Liver (tissue), 9 donors: ENCODE results near the gene IFIT1. TPM values are rescaled to one million over a fixed set of nuclear protein-coding genes. Genes with fewer than 3 reads are reported as not detected.

ENCODE experiments used
- DNase-seq: peaks from one replicate; pipeline ENCODE4 v3.0.0-alpha.2; 2017; ENCODE audit warnings: low spot score
- H3K27ac ChIP-seq, 2 donors: one replicate each; pipeline ENCODE4 v1.7.0; 2013; ENCODE audit warnings: inconsistent platforms in 2 of 2, low read length in 2 of 2, control low read depth in 1 of 2, low read depth in 1 of 2, mild to moderate bottlenecking in 1 of 2
- H3K27me3 ChIP-seq, 4 donors: one replicate each; pipeline versions ENCODE4 v1.6.1 to v1.7.0; 2013; ENCODE audit warnings: low read length in 3 of 4, inconsistent platforms in 1 of 4, mild to moderate bottlenecking in 1 of 4, moderate library complexity in 1 of 4; ENCODE audit not compliant: control insufficient read depth in 4 of 4, insufficient read depth in 4 of 4
- H3K36me3 ChIP-seq, 4 donors: one replicate each; pipeline versions ENCODE4 v1.6.1 to v1.7.0; 2013; ENCODE audit warnings: low read length in 3 of 4, mild to moderate bottlenecking in 3 of 4, low read depth in 1 of 4, moderate library complexity in 1 of 4; ENCODE audit not compliant: control insufficient read depth in 4 of 4, insufficient read depth in 3 of 4
- H3K4me1 ChIP-seq, 4 donors: one replicate each; pipeline versions ENCODE4 v1.6.1 to v1.7.0; 2013; ENCODE audit warnings: low read length in 3 of 4, mild to moderate bottlenecking in 3 of 4, moderate library complexity in 1 of 4; ENCODE audit not compliant: control insufficient read depth in 4 of 4, insufficient read depth in 4 of 4
- H3K4me3 ChIP-seq, 3 donors: one replicate each; pipeline versions ENCODE4 v1.6.1 to v1.7.0; 2013; ENCODE audit warnings: low read length in 3 of 3, control low read depth in 1 of 3, low read depth in 1 of 3, mild to moderate bottlenecking in 1 of 3
- H3K9ac ChIP-seq, 2 donors: one replicate each; pipeline ENCODE4 v1.7.0; 2013; ENCODE audit warnings: low read length in 2 of 2, mild to moderate bottlenecking in 2 of 2, moderate library complexity in 2 of 2, control low read depth in 1 of 2, low read depth in 1 of 2
- H3K9me3 ChIP-seq, 4 donors: one replicate each; pipeline versions ENCODE4 v1.6.1 to v1.7.0; 2013; ENCODE audit warnings: low read length in 3 of 4; ENCODE audit not compliant: control insufficient read depth in 4 of 4
- FOXA1 ChIP-seq: IDR thresholded peaks from 2 replicates; pipeline ENCODE4 v1.6.1; 2016; ENCODE audit warnings: antibody characterized with exemption
- FOXA2 ChIP-seq: IDR thresholded peaks from 2 replicates; pipeline ENCODE4 v1.6.1; 2016; ENCODE audit warnings: antibody characterized with exemption
- GABPA ChIP-seq, 2 donors: IDR thresholded peaks in 1 of 2; conservative IDR thresholded peaks in 1 of 2; 2 replicates each; pipeline ENCODE4 v1.6.1; 2016; ENCODE audit warnings: antibody characterized with exemption in 2 of 2, mild to moderate bottlenecking in 1 of 2, moderate library complexity in 1 of 2
- HNF4A ChIP-seq, 2 donors: conservative IDR thresholded peaks; 2 replicates each; pipeline ENCODE4 v1.6.1; 2016; ENCODE audit warnings: antibody characterized with exemption in 2 of 2, mild to moderate bottlenecking in 2 of 2
- HNF4G ChIP-seq: IDR thresholded peaks from 2 replicates; pipeline ENCODE4 v1.6.1; 2016; ENCODE audit warnings: antibody characterized with exemption
- JUND ChIP-seq, 2 donors: IDR thresholded peaks; 2 replicates each; pipeline ENCODE4 v1.6.1; 2016; ENCODE audit warnings: antibody characterized with exemption in 2 of 2
- NR2F2 ChIP-seq: IDR thresholded peaks from 2 replicates; pipeline ENCODE4 v1.6.1; 2016; ENCODE audit warnings: antibody characterized with exemption
- RAD21 ChIP-seq, 2 donors: IDR thresholded peaks; 2 replicates each; pipeline ENCODE4 v1.6.1; 2016; ENCODE audit warnings: antibody characterized with exemption in 2 of 2, mild to moderate bottlenecking in 2 of 2
- RXRA ChIP-seq, 2 donors: IDR thresholded peaks; 2 replicates each; pipeline ENCODE4 v1.6.1; 2017 to 2018; ENCODE audit warnings: antibody characterized with exemption in 2 of 2, mild to moderate bottlenecking in 1 of 2
- SP1 ChIP-seq: IDR thresholded peaks from 2 replicates; pipeline ENCODE4 v1.6.1; 2018; ENCODE audit warnings: antibody characterized with exemption, mild to moderate bottlenecking
- TAF1 ChIP-seq: conservative IDR thresholded peaks from 2 replicates; pipeline ENCODE4 v1.6.1; 2016; ENCODE audit warnings: antibody characterized with exemption, mild to moderate bottlenecking
- YY1 ChIP-seq: IDR thresholded peaks from 2 replicates; pipeline ENCODE4 v1.6.1; 2016; ENCODE audit warnings: antibody characterized with exemption, mild to moderate bottlenecking
- WGBS: extraction: QIAGEN DNeasy Blood & Tissue Kit; methylation state at CpG from one replicate; pipeline ENCODE4 v1.1.7; 2013; 5-methylcytosine and 5-hydroxymethylcytosine counted together
- polyA plus RNA-seq, 2 donors: library from polyadenylated mRNA; stranded (reverse) in 1 of 2; unstranded in 1 of 2; fragments of 200-250 nt in 1 of 2; fragments of >200 nt in 1 of 2; fragmentation: Nextera tagmentation in 1 of 2; extraction: Ambion mirVana in 1 of 2; gene quantifications; one replicate each; pipeline versions ENCODE4 v1.2.1 to v1.2.3, GENCODE V29; 2013 to 2015
- total RNA-seq, 2 donors: library from RNA; depleted of rRNA; stranded (reverse); fragments of >200 nt; gene quantifications; one replicate each; pipeline ENCODE4 v1.2.3, GENCODE V29; 2014
- TF ChIP-seq, protein P1 (sequence below): IDR thresholded peaks from 2 replicates; pipeline ENCODE4 v1.6.1; 2016; ENCODE audit warnings: antibody characterized with exemption
- TF ChIP-seq, protein P2 (sequence below): IDR thresholded peaks from 2 replicates; pipeline ENCODE4 v1.6.1; 2016; ENCODE audit warnings: antibody characterized with exemption
- TF ChIP-seq, protein P3 (sequence below): IDR thresholded peaks from 2 replicates; pipeline ENCODE4 v1.6.1; 2016; ENCODE audit warnings: antibody characterized with exemption
- TF ChIP-seq, protein P4 (sequence below): fragments of 150-350 bp; IDR thresholded peaks from 2 replicates; pipeline ENCODE4 v1.5.1; 2017; ENCODE audit warnings: improper control_type of control experiment, low read depth, low read length; ENCODE audit not compliant: missing input control
- TF ChIP-seq, protein P5 (sequence below): IDR thresholded peaks from 2 replicates; pipeline ENCODE4 v1.6.1; 2016; ENCODE audit warnings: antibody characterized with exemption, mild to moderate bottlenecking
- donor health status: healthy.
- donor health status: healthy.
- donor health status: healthy.
- donor health status: healthy.
- donor health status: healthy.

The IFIT1 gene
- total and polyA plus RNA-seq, 4 donors: 8.1 to 17.5 (median 11.6) TPM

DNA sequence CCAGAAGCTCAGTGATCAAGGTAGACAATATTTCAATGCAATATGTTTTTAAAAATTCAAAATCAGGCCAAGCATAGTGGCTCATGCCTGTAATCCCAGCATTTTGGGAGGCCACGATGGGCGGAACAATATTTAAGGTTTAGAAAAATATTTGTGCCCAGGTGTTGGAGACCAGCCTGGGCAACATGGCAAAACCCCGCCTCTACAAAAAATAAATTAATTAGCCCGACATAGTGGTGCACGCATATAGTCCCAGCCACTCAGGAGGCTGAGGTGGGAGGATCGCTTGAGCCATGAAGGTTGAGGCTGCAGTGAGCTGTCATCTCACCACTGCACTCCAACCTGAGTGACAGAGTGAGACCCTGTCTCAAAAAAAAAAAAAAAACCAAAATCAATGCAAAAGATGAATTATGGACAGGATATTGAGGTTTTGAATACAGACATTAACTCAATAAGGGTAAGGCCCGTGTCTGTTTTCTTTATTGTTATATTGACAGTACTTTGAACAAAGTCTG lies 21.0 kb downstream of the IFIT1 start (continued):
- TF ChIP-seq GABPA (IDR thresholded peaks at IDR 0.05 in 1 of 2, conservative IDR thresholded peaks at IDR 0.05 in 1 of 2): no peak
- TF ChIP-seq, protein P1, sequence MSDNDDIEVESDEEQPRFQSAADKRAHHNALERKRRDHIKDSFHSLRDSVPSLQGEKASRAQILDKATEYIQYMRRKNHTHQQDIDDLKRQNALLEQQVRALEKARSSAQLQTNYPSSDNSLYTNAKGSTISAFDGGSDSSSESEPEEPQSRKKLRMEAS: no peak
- TF ChIP-seq, protein P2, sequence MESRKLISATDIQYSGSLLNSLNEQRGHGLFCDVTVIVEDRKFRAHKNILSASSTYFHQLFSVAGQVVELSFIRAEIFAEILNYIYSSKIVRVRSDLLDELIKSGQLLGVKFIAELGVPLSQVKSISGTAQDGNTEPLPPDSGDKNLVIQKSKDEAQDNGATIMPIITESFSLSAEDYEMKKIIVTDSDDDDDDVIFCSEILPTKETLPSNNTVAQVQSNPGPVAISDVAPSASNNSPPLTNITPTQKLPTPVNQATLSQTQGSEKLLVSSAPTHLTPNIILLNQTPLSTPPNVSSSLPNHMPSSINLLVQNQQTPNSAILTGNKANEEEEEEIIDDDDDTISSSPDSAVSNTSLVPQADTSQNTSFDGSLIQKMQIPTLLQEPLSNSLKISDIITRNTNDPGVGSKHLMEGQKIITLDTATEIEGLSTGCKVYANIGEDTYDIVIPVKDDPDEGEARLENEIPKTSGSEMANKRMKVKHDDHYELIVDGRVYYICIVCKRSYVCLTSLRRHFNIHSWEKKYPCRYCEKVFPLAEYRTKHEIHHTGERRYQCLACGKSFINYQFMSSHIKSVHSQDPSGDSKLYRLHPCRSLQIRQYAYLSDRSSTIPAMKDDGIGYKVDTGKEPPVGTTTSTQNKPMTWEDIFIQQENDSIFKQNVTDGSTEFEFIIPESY: no peak

DNA sequence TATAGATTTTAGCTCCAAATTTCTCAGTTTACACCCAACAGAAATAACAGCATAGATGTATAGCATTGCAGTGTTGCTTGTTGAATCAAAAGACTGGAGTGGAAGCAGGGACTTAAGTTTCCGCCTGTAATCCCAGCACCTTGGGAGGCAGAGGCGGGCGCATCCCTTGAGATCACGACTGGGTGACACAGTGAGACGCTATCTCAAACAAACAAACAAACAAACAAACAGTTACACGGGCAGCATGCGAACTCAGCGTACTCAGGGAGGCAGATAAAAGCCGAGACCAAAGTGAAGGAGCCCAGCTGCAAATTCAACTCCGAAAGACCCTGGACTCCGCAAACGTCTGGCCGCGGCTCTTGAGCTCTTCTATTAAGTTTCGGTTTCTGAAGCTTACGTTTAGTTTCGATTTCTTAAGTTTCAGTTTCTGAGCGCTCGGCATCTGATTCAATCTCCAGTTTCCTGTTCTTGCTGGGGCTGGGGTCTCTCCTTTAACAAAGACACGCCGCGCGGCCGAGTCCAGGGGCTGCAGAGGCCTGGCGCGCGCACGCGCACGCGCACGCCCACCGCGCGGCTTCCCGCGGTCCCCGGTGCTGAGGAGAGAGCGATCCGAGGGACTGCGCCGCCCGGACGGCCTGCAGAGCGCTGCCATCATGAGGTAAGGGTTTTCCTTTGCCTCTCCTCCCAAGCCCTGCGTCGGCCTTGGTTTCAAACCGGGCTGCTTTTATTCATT lies 21.9 kb downstream of the IFIT1 start, which contains the start of gene IFIT5:
Gene IFIT5, plus strand, starts transcription at position 423 of the 733 bp plus-strand sequence. Its CDS starts 231 bp downstream, at position 654.
- Histone ChIP-seq H3K9ac (peak within 1 kb of the TSS; percentile 96), H3K9me3 (no peaks in the 10 kb centered on the region), H3K36me3 (peaks cover 0 to 7% (median 0%) of the 10 kb centered on the region in 4 donors), H3K27me3 (no peaks in the 10 kb centered on the region), H3K4me3 (peak within 1 kb of the TSS; percentile 78 to 88 (median 83)), H3K4me1 (peaks cover 8 to 24% (median 13%) of the 10 kb centered on the region in 4 donors), H3K27ac (peak within 1 kb of the TSS; percentile 98)
- under 1% methylated on average over 48 of the region's 48 CpGs for WGBS
- TF ChIP-seq, protein P3, sequence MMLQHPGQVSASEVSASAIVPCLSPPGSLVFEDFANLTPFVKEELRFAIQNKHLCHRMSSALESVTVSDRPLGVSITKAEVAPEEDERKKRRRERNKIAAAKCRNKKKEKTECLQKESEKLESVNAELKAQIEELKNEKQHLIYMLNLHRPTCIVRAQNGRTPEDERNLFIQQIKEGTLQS: no peak
- TF ChIP-seq RAD21 (IDR thresholded peaks at IDR 0.05) (peak in 1 of 2 donors; percentile 29), FOXA1 (no peak), JUND (IDR thresholded peaks at IDR 0.05) (no peak), YY1 (peak; percentile 3), RXRA (IDR thresholded peaks at IDR 0.05) (no peak), NR2F2 (no peak), GABPA (IDR thresholded peaks at IDR 0.05 in 1 of 2, conservative IDR thresholded peaks at IDR 0.05 in 1 of 2) (no peak), FOXA2 (no peak), HNF4A (conservative IDR thresholded peaks at IDR 0.05) (no peak)
- peak; percentile 78 for DNase-seq

DNA sequence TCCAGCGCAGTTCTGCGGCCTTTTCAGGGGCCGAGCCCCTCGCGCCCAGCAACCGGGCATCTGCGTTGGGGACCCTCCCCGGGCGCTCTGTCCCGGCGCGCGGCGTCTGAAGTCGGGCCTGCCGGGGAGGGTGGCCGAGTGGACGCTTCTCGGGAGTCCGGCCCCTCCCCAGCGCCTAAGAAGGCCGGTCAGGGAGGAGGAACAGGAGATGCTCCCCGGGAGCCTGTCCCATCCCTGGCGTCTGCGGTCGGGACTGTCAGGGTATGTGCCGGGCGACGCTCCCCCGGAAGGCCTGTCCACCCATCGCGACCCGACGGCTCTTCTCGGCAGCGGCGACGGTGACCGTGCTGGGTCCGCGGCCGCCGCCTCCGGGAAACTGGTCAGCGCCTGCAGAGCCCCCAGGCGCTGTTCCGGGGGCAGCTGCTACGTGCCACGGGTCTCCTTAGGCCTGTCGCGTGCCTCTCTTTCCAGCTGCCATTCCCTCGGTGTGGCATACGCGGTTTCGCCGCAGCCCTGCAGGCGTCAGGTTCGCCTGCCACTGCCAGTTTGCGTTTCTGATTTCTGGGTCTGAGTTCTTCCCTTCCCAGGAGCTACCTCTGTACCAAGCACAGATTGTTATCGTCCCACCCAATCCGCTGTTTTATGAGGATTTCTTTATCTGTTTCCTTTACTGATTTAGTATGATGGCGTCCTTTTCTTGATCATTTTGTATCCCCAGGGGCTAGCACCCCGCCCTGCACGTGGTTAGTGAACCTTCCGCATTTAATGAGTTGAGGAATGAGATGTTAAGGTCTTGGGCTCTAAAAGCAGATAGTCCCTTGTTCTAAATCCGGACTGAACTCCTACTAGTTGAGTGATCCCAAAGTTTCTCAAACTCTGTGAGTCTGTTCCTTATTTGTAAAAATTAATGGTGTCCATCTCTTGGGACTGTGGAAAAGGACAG lies 22.7 kb downstream of the IFIT1 start:
- Histone ChIP-seq H3K36me3 (peaks cover 0 to 7% (median 0%) of the 10 kb centered on the region in 4 donors), H3K27ac (peak overlapping the region; percentile 98), H3K4me3 (peak overlapping the region; percentile 78 to 88 (median 83)), H3K27me3 (no peaks in the 10 kb centered on the region), H3K4me1 (peaks cover 8 to 23% (median 13%) of the 10 kb centered on the region in 4 donors), H3K9me3 (no peaks in the 10 kb centered on the region), H3K9ac (peak overlapping the region; percentile 96)
- peak; percentile 60 for DNase-seq
- WGBS: 1% methylated on average over 66 of the region's 66 CpGs
- TF ChIP-seq YY1 (peak; percentile 68), RAD21 (IDR thresholded peaks at IDR 0.05) (no peak), HNF4G (no peak), NR2F2 (no peak), SP1 (no peak), TAF1 (peak; percentile 33)
- TF ChIP-seq, protein P4, sequence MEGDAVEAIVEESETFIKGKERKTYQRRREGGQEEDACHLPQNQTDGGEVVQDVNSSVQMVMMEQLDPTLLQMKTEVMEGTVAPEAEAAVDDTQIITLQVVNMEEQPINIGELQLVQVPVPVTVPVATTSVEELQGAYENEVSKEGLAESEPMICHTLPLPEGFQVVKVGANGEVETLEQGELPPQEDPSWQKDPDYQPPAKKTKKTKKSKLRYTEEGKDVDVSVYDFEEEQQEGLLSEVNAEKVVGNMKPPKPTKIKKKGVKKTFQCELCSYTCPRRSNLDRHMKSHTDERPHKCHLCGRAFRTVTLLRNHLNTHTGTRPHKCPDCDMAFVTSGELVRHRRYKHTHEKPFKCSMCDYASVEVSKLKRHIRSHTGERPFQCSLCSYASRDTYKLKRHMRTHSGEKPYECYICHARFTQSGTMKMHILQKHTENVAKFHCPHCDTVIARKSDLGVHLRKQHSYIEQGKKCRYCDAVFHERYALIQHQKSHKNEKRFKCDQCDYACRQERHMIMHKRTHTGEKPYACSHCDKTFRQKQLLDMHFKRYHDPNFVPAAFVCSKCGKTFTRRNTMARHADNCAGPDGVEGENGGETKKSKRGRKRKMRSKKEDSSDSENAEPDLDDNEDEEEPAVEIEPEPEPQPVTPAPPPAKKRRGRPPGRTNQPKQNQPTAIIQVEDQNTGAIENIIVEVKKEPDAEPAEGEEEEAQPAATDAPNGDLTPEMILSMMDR: peak; percentile 3
- TF ChIP-seq, protein P5, sequence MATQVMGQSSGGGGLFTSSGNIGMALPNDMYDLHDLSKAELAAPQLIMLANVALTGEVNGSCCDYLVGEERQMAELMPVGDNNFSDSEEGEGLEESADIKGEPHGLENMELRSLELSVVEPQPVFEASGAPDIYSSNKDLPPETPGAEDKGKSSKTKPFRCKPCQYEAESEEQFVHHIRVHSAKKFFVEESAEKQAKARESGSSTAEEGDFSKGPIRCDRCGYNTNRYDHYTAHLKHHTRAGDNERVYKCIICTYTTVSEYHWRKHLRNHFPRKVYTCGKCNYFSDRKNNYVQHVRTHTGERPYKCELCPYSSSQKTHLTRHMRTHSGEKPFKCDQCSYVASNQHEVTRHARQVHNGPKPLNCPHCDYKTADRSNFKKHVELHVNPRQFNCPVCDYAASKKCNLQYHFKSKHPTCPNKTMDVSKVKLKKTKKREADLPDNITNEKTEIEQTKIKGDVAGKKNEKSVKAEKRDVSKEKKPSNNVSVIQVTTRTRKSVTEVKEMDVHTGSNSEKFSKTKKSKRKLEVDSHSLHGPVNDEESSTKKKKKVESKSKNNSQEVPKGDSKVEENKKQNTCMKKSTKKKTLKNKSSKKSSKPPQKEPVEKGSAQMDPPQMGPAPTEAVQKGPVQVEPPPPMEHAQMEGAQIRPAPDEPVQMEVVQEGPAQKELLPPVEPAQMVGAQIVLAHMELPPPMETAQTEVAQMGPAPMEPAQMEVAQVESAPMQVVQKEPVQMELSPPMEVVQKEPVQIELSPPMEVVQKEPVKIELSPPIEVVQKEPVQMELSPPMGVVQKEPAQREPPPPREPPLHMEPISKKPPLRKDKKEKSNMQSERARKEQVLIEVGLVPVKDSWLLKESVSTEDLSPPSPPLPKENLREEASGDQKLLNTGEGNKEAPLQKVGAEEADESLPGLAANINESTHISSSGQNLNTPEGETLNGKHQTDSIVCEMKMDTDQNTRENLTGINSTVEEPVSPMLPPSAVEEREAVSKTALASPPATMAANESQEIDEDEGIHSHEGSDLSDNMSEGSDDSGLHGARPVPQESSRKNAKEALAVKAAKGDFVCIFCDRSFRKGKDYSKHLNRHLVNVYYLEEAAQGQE: no peak
- TF ChIP-seq, protein P2: no peak
